Activated T-cell treated with anti-CD3 and anti-CD28 coated beads, Interleukin-2, amount 50 U/mL, for 4 hours (primary cell): ENCODE results near the gene NAGS. TPM values are rescaled to one million over a fixed set of nuclear protein-coding genes. Genes with fewer than 3 reads are reported as not detected.

ENCODE experiments used
- ATAC-seq, 2 donors: fragments of 200-7000 bp; cut with Tn5 transposase; one replicate each; pipeline ENCODE4 v1.10.0; 2021
- DNase-seq: peaks from one replicate; pipeline ENCODE4 v3.0.0-alpha.2; 2020
- H3K27me3 Mint-ChIP-seq: one replicate; pipeline ENCODE4 v1.8.0; 2021; ENCODE audit warnings: low read depth, mixed read lengths
- H3K36me3 Mint-ChIP-seq: one replicate; pipeline ENCODE4 v1.8.0; 2022; ENCODE audit warnings: mixed read lengths; ENCODE audit not compliant: insufficient read depth
- H3K4me1 Mint-ChIP-seq: one replicate; pipeline ENCODE4 v1.8.0; 2021; ENCODE audit warnings: low read depth, mixed read lengths
- H3K4me3 Mint-ChIP-seq: one replicate; pipeline ENCODE4 v1.8.0; 2021; ENCODE audit warnings: mild to moderate bottlenecking, moderate library complexity, mixed read lengths
- H3K9me3 Mint-ChIP-seq: one replicate; pipeline ENCODE4 v1.8.0; 2021; ENCODE audit warnings: mixed read lengths
- total RNA-seq, 3 donors: library from RNA; stranded (reverse); gene quantifications; one replicate each; pipeline ENCODE4 v1.2.1, GENCODE V29; 2021

Gene NAGS
- total RNA-seq, 3 donors from 2014 or later: 0.25 to 0.52 (median 0.45) TPM

DNA sequence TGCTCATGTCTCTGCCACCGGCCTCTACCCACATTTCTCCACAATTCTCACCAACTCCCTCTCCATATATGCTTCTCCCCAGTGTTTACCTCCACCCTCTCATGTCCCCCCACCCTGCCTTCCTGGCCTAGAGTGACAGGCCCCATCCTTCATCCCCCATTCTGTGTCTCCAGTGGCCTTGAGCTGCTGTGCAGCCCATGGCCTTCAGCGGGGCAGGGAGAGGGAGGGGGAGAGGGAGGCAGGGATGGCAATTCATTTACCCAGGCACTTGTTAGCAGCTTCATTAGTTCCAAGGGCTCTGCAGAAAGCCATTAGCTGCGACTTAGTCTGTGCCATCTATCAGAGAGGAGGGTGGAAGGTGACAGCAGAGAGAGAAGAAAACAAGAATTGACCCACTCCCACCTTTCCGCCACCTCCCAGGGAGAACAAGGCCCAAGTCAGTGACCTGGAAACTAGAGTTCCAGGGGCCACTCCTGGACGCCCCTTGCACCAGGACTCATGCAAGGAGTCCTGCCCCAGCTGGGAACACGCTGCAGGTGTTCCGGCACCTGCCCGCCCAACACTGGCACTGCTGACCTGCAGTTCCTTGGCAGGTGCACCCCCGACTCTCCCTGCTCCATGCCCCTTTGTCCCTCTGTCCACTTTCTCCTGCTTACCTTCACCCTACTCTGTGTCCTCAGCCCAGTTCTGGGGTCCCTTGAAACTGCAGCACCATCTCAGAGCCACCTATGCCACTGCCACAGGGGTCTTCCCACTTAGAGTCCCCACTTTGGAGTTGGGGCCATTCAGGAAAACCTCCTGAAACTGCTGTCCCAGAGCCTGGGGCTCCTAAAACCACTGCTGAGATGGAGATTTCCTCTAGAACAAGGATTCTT is 27.2 kb upstream of the NAGS start:
- Mint-ChIP-seq H3K4me3 (no peak overlapping the region), H3K4me1 (no peaks in the 10 kb centered on the region), H3K36me3 (no peaks in the 10 kb centered on the region), H3K27me3 (peaks cover 20% of the 10 kb centered on the region), H3K9me3 (no peaks in the 10 kb centered on the region)
- ATAC-seq: no peak
- no peak for DNase-seq

DNA sequence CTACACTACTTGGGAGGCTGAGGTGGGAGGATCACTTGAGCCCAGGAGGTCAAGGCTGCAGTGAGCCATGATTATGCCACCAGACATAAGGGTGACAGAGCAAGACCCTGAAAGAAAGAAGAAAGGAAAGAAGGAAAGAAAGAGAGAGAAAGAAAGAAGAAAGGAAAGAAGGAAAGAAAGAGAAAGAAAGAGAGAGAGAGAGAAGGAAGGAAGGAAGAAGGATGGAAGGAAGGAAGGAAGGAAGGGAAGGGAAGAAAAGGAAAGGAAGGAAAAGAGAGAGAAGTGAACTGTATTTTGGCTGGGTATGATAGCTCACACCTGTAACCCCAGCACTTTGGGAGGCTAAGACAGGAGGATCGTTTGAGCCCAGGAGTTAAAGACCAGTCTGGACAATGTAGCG is 26.3 kb upstream of the NAGS start:
- no peak for DNase-seq
- peaks cover 29% of the 10 kb centered on the region for H3K27me3 Mint-ChIP-seq
- H3K4me1 Mint-ChIP-seq: no peaks in the 10 kb centered on the region

DNA sequence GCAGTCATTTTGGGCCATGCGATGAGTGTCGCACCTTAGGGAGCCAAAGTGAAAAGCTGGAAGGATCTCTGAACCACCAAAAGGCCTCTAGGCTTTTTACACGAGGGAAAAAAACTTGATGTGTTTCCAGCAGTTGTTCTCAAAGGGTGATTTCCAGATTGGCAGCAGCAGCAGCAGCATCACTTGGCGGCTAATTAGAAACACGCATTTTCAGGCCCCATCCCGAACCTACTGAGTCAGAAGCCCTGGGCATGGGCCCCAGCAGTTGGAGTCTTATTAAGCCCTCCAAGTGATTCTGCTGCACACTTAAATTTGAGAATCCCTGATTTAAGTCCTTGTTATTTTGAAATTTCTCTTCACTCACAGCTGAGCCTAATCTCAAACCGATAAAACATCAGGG is 25.4 kb upstream of the NAGS start:
- Mint-ChIP-seq H3K27me3 (peaks cover 33% of the 10 kb centered on the region), H3K4me1 (no peaks in the 10 kb centered on the region), H3K4me3 (no peak overlapping the region), H3K36me3 (no peaks in the 10 kb centered on the region), H3K9me3 (no peaks in the 10 kb centered on the region)
- ATAC-seq (no peak), DNase-seq (no peak)

More for the DNA sequence above, 26.3 kb upstream of the NAGS start:
- Mint-ChIP-seq H3K4me3 (no peak overlapping the region), H3K9me3 (no peaks in the 10 kb centered on the region), H3K36me3 (no peaks in the 10 kb centered on the region)
- no peak for ATAC-seq

DNA sequence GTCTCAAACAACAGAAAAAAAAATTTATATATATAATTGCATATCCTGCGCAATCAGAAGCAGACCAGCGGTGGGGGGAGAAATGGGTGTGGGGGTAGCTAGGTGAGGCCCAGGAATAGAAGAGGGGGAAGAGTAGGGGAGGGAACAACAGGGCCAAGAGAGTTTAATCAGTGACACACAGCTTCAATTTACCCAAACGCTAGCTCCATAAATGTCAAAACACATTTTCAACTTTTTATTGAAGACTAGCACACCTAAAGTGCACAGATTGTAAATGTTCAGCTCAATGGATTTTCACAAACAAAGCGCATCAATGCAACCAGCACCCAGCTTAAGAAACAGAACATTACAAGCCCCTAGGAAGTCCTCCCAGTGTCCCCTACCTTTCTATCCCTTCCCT is 24.8 kb upstream of the NAGS start:
- Mint-ChIP-seq H3K36me3 (no peaks in the 10 kb centered on the region), H3K27me3 (peaks cover 34% of the 10 kb centered on the region), H3K4me3 (no peak overlapping the region), H3K9me3 (no peaks in the 10 kb centered on the region), H3K4me1 (peaks cover 4% of the 10 kb centered on the region)
- DNase-seq (no peak), ATAC-seq (no peak)

DNA sequence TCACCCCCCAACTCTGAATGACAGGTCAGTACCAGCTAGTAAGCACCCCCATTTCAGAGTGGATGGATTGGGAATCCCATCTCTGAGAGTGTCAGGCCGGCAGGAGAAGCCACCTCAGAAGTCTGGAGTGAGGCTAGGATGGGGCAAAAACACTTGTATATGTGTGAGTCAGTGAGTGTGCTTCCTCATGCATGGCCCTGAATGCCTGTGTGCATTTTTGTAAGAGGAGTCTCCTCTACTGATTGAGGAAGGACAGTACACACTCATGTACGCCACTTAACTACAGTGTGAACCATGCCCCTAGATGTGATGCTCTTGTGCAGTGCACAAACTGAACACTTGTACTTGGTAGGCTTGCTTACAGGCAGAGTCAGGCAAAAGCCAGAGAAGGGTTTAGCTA is 22.3 kb upstream of the NAGS start:
- peaks cover 4% of the 10 kb centered on the region for H3K4me1 Mint-ChIP-seq
- H3K36me3 Mint-ChIP-seq: no peaks in the 10 kb centered on the region
- no peaks in the 10 kb centered on the region for H3K9me3 Mint-ChIP-seq
- DNase-seq (no peak), ATAC-seq (no peak)
- peaks cover 39% of the 10 kb centered on the region for H3K27me3 Mint-ChIP-seq
- no peak overlapping the region for H3K4me3 Mint-ChIP-seq

DNA sequence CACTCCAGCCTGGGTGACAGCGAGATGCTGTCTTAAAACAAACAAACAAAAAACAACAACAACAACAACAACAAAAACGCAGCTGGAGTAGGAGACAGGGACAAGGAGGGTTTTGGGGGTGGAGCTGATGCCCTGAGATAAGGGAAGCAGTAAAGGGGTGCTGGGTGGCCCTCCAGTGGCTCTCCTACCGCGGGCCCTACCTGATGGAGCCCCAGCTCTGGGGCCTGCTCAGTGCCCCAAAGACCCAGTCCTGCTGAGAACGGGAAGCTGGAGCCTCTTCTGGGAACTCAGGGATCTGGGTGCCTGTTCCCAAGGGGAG is 21.3 kb upstream of the NAGS start:
- Mint-ChIP-seq H3K4me1 (peaks cover 4% of the 10 kb centered on the region), H3K4me3 (no peak overlapping the region), H3K27me3 (peaks cover 47% of the 10 kb centered on the region), H3K36me3 (no peaks in the 10 kb centered on the region), H3K9me3 (no peaks in the 10 kb centered on the region)
- DNase-seq: no peak
- peak in 1 of 2 donors; percentile 18 for ATAC-seq

DNA sequence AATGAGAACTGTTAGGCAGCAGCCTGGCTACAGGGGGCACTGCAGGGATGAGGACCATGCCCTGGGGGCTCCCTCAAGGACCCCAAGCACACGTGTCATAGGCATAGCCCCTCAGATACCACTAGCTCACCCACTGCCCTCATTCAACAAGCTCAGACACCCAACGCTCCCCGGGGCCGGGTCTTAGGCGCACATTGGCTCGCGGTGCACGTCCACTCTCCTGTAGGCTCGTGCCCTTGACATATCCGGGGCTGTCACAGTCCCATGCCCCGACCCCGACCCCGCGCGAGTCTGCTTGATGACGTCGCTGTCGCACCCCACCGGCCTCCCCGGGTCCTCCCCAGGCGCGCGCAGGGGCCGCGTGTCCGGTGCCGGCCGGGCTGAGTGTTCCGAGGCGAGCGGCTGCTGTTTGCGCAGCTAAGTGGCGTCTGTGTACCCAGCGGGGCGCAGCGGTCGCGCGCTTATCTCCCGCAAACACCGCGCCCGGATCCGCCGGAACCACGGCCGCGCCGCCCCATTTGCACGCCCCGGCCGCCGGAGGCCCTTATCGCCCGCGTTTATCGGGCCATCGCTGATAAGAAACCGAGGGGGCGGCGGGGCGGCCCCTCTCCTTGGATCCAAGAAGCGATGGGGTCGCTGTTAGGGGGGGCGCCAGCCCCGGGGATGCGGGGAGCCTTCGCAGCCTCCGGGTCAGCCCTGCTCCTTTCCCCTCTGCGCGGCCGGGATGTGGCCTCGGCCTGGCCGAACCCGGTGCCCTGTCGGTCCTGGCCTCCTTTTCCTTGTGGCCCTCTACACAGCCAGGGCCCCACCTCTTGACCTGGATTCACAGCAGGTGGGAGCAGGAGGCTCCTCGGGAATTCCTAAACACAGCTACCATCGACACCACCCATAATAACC is 20.7 kb upstream of the NAGS start:
- Mint-ChIP-seq H3K4me1 (peaks cover 4% of the 10 kb centered on the region), H3K9me3 (no peaks in the 10 kb centered on the region), H3K27me3 (peaks cover 48% of the 10 kb centered on the region), H3K36me3 (no peaks in the 10 kb centered on the region), H3K4me3 (no peak overlapping the region)
- ATAC-seq (peak; percentile 57 to 61), DNase-seq (no peak)

DNA sequence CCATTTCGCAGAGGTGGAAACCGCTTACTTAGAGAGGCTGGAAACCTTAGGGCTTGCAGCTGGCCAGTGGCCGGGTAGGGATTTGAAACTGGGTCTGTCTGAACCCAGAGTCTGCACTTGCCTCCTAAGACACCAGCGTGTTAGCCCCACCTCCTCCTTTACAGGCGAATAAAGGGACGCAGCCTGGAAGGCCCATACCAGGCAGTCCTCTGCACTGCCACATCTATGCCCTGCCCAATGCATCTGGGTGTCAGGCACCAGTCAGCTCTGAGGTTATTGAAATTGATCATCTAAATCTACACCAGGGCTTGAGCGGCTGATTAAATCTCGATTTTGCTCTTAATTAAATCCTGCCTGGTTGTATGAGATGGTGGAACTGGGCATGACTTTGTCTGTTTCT is 19.9 kb upstream of the NAGS start:
- Mint-ChIP-seq H3K9me3 (no peaks in the 10 kb centered on the region), H3K27me3 (peaks cover 50% of the 10 kb centered on the region), H3K36me3 (no peaks in the 10 kb centered on the region), H3K4me3 (no peak overlapping the region), H3K4me1 (peaks cover 4% of the 10 kb centered on the region)
- ATAC-seq (no peak), DNase-seq (no peak)

DNA sequence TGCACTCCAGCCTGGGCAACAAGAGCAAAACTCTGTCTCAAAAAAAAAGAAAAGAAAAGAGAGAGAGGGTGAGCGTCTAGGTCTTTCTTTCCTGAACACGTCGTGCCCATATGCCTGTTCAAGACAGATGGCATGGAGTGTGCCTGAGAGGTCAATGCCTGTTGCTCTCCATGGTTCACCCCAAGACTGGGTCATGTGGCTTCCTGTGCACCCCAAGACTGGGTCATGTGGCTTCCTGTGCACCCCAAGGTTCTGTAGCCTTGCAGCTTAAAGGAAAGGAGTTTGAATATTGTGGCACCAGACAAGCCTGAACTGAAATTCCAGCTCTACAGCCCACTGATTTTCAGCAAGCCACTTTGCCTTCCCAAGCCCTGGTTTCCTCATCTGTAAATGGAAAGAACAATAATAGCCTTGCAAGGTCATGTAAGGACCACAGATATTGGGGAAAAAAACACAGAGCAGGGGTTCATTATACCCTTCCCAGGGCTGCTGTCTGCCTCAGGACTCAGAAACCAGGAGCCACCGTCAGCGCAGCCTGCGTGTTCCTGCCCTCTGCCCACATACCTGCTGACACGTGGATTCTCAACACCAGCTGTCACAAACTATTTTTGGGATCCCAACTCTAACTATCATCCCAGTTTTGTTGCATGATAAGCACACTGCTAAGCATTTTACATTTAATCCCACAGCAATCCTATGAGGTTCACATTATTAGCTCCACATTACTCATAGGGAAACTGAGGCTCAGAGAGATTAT is 18.0 kb upstream of the NAGS start:
- H3K4me3 Mint-ChIP-seq: no peak overlapping the region
- DNase-seq (no peak), ATAC-seq (no peak)
- H3K27me3 Mint-ChIP-seq: peaks cover 40% of the 10 kb centered on the region
- peaks cover 4% of the 10 kb centered on the region for H3K4me1 Mint-ChIP-seq
- H3K36me3 Mint-ChIP-seq: no peaks in the 10 kb centered on the region
- H3K9me3 Mint-ChIP-seq: no peaks in the 10 kb centered on the region

DNA sequence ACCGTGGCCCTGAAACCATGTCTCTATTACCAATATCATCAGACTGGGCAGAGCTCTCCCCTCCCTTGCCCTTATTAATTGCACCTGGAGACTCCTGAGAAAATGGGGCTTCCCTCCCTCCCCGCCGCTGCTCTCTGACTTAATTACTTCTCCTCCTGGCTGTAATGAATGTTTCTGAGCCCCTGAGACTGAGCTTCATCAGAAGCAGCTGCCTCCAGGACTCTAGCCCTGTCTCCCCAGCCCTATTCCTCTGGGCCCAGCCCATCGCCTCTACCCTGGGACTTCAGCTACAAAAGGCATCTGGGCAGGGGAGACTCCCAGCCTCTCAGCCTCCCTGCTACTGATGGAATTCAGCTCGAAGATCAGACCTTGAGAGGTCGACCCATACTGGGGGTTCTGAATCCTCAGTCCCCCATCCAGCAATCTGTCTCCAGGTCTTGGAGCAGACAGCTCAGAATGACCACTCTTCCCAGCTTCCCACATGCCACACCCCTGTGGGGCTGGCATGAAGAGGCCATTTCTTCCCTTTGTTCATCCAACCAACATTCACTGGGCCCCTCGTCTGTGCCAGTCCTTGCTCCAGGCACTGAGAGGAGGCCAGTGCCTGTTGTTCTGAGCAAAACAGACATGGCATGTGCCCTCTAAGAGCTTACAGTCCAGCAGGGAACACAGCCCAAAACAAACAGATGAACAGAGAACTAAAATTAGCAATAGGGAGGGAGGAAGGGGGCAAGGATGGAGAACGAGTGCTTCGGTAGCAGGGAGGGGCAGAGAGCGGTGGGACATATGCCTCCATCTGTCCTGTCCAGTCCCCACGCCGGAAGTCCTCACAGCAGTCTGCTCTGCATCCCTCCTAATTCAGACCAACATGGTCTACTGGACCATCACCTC is 17.0 kb upstream of the NAGS start:
- H3K27me3 Mint-ChIP-seq: peaks cover 33% of the 10 kb centered on the region
- H3K9me3 Mint-ChIP-seq: no peaks in the 10 kb centered on the region
- DNase-seq: no peak
- H3K4me1 Mint-ChIP-seq: peaks cover 4% of the 10 kb centered on the region
- ATAC-seq: no peak
- H3K36me3 Mint-ChIP-seq: no peaks in the 10 kb centered on the region
- H3K4me3 Mint-ChIP-seq: no peak overlapping the region

DNA sequence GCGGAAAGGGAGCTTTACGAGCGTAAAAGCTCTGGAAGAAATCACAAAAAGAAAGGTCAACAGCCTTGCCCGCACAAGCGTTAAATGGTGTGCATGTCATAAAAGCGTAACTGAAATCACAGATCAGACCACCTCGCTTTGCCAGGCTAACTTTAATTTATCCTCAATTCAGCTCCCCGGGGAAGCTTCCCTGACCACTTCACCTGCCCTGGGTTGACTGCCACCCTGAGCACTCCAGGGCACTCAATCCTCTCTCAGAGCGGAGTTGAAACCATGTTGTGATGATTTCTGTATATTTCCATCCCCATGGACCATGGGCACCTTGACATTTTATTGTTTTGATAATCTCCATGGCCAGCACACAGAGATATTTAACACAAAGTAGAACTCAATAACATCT is 16.1 kb upstream of the NAGS start:
- no peak for DNase-seq

DNA sequence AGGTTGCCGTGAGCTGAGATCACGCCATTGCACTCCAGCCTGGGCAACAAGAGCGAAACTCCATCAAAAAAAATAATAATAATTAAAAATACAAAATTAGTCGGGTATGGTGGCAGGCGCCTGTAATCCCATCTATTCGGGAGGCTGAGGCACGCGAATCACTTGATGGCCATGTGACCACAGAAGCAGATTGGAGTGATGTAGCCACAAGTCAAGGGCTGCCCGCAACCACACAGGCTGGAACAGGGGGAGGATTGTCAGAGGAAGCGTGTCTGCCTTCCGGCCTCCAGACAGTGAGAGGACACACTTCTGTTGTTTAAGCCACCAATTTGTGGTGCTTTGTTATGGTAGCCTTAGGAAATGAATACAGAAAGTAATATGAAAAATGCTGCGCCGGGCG is 11.8 kb upstream of the NAGS start:
- Mint-ChIP-seq H3K9me3 (no peaks in the 10 kb centered on the region), H3K4me3 (no peak overlapping the region), H3K36me3 (no peaks in the 10 kb centered on the region), H3K4me1 (no peaks in the 10 kb centered on the region), H3K27me3 (peaks cover 27% of the 10 kb centered on the region)
- no peak for DNase-seq
- ATAC-seq: no peak

More for the DNA sequence above, 16.1 kb upstream of the NAGS start:
- H3K9me3 Mint-ChIP-seq: no peaks in the 10 kb centered on the region
- ATAC-seq: no peak
- peaks cover 4% of the 10 kb centered on the region for H3K4me1 Mint-ChIP-seq
- peaks cover 24% of the 10 kb centered on the region for H3K27me3 Mint-ChIP-seq
- no peak overlapping the region for H3K4me3 Mint-ChIP-seq
- H3K36me3 Mint-ChIP-seq: no peaks in the 10 kb centered on the region

DNA sequence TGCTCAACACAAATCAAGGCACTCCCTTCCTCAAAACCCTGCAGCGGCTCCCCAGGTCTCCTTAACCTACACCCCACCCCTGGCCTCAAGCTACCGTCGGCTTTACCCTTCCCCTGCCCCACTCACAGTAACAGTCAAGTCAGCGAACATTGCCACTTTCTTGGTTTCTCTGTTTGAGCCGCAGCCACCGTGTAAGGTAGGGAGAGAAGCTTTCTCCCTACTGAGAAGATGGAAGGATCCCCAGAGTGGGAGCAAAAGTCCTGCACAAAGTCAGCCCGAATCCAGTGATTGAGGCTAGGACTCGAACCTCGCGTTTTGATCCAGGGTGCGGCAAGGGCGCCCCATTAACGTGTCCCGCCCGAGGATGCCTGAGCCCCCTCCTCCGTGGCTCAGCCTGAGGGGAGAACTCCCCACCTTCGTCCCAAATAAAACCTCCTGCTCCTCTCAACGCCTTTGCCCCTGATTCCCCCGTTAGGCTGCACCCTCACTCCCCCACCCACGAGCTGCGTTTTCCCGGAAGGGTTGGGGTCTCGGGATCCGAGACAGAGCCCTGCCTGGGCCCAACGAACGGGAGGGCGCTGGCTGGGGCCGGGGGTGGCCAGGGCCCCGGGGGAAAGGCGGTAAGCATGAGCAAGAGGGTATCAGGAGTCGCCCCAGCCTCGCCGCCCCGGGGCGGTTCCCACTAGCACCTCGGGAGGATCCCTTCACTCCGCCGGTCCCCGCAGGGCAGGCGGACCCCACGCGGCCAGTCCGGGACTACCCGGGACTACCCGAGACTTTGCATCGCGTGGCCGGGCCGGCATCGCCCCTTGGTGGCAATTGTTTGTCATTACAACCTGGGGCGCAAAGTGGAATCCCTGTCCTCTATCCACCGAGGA is 9.9 kb upstream of the NAGS start:
- Mint-ChIP-seq H3K27me3 (peaks cover 21% of the 10 kb centered on the region), H3K4me1 (no peaks in the 10 kb centered on the region), H3K36me3 (no peaks in the 10 kb centered on the region), H3K4me3 (peak overlapping the region; percentile 42), H3K9me3 (no peaks in the 10 kb centered on the region)
- peak; percentile 63 for DNase-seq
- peak; percentile 68 to 92 for ATAC-seq
